22Rv1 (cell line): ENCODE results near the gene C19orf44.
A peak's percentile ranks its signal among the peaks of the same experiment; 100 is the strongest.

Source experiments
- H3K27ac ChIP-seq: fragments of 450-650 bp; 2 replicates; pipeline ENCODE4 v1.5.1; 2017
- CTCF ChIP-seq: fragments of 450-650 bp; IDR thresholded peaks from 2 replicates; pipeline ENCODE4 v1.5.1; 2017; ENCODE audit warnings: mild to moderate bottlenecking
- ZFX ChIP-seq: fragments of 450-650 bp; IDR thresholded peaks from 2 replicates; pipeline ENCODE4 v1.6.1; 2017; ENCODE audit warnings: antibody characterized with exemption, borderline replicate concordance

The C19orf44 gene

GRCh38 chr19:16524991-16525734 lies 29.0 kb downstream of the C19orf44 start:
- no peak for TF ChIP-seq ZFX
- TF ChIP-seq CTCF = no peak
- H3K27ac ChIP-seq = no peak overlapping the region

- TF ChIP-seq ZFX (no peak), CTCF (no peak)
- no peak overlapping the region for H3K27ac ChIP-seq
Measured at GRCh38 chr19:16525751-16526481, 29.7 kb downstream of the C19orf44 start.

- no peak for TF ChIP-seq ZFX
- TF ChIP-seq CTCF = no peak
- no peak overlapping the region for H3K27ac ChIP-seq
Measured at GRCh38 chr19:16527334-16527935, 31.2 kb downstream of the C19orf44 start.

- H3K27ac ChIP-seq = no peak overlapping the region
- TF ChIP-seq ZFX (no peak), CTCF (peak; percentile 69)
Measured at GRCh38 chr19:16527971-16528521, 31.9 kb downstream of the C19orf44 start.

- H3K27ac ChIP-seq = no peak overlapping the region
Measured at GRCh38 chr19:16529466-16530144, 33.4 kb downstream of the C19orf44 start.

More at GRCh38 chr19:16529466-16530144, 33.4 kb downstream of the C19orf44 start:
- no peak for TF ChIP-seq CTCF
- TF ChIP-seq ZFX = no peak
